ENCODE measurements around the gene RER1. TPM values are rescaled to one million over a fixed set of nuclear protein-coding genes. Genes with fewer than 3 reads are reported as not detected.

The RER1 gene
- total RNA-seq, 1 experiment from 2014 or later, result 155 TPM

DNA sequence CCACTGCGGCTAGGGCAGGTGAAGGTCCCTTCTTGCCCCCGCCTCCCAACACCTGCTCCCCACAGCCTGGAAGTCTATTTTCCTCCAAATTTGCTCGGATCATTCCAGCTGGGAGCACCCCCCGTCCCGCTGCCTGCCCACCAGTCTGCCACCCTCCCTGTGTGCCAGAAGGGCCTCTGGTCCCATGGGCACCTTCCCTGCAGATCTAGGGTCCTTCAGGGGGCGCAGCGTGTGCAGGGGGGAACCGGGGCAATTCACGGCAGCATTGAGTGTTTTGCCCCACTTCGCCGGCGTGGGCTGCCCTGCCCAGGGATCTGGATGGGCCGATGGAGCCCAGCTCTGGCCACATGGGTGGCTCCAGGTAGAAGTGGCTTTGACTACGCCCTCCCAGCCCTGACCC lies 47.0 kb downstream of the RER1 start:
- DNase-seq (ENCODE audit: low read depth, low spot score) (no peak), ATAC-seq (no peak)
- intact Hi-C loops (cut with micrococcal nuclease), result no loop called here
- H3K4me1 ChIP-seq (ENCODE audit: control insufficient read depth in 1 of 2, insufficient read depth in 2 of 2, low read length in 2 of 2), result no peaks in the 10 kb centered on the region
- no peaks in the 10 kb centered on the region for H3K9me3 ChIP-seq (ENCODE audit: control insufficient read depth in 1 of 2, insufficient read depth in 1 of 2, low read depth in 1 of 2, low read length in 2 of 2)
- ChIA-PET CTCF (no interaction called here), POLR2A (no interaction called here), RAD21 (ENCODE audit: low non-redundant PET in 1 of 2, low total read pairs in 2 of 2, uncharacterized antibody in 2 of 2, unreplicated experiment in 2 of 2) (no interaction called here)
- TF ChIP-seq POLR2AphosphoS5 (IDR thresholded peaks at IDR 0.05; ENCODE audit: low read depth, low read length) (no peak), ZNF274 (IDR thresholded peaks at IDR 0.05; ENCODE audit: low read depth, low read length) (no peak)
- TF ChIP-seq, protein P1, sequence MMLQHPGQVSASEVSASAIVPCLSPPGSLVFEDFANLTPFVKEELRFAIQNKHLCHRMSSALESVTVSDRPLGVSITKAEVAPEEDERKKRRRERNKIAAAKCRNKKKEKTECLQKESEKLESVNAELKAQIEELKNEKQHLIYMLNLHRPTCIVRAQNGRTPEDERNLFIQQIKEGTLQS (IDR thresholded peaks at IDR 0.05), result no peak
- no peak overlapping the region for H2AFZ ChIP-seq (ENCODE audit: low read depth, low read length, poor library complexity, severe bottlenecking)
- H3K4me2 ChIP-seq (ENCODE audit: low read length), result no peak overlapping the region
- H3K36me3 ChIP-seq (ENCODE audit: control insufficient read depth in 1 of 2, insufficient read depth in 2 of 2, low read length in 2 of 2), result no peaks in the 10 kb centered on the region
- H3K9me2 ChIP-seq (ENCODE audit: insufficient read depth), result no peaks in the 10 kb centered on the region
- no peaks in the 10 kb centered on the region for H3K79me2 ChIP-seq (ENCODE audit: insufficient read depth, low read length)
- no peak overlapping the region for H3K9ac ChIP-seq (ENCODE audit: low read length)
- H3K27me3 ChIP-seq (ENCODE audit: insufficient read depth, low read length), result no peaks in the 10 kb centered on the region
- no peak overlapping the region for H3K4me3 ChIP-seq (replicated peaks in 1 of 2; ENCODE audit: low read depth in 1 of 2, low read length in 2 of 2)
- no peaks in the 10 kb centered on the region for H4K20me1 ChIP-seq (ENCODE audit: insufficient read depth)
- no TSS peak for BruUV-seq (replicated peaks)
- H3K27ac ChIP-seq (ENCODE audit: low read depth, low read length), result no peak overlapping the region

DNA sequence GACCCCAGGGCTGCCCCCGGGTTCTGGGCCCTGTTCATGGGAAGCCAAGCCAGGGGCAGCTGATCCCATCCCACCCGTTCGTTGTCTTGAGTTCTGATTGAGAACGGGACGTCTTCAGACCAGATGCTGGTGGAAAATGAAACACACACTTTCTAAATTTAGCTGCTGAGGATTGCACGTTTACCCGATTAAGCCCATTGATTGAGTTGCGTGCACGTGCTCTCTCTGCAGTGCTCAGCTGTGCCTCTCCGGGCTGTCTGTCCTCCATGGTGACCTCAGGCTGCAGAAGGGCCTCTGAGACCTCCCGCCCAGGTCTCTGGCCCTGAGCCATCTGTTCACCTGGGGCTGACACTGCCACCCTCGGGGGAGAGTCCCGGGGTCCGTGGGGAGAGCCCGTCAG lies 47.7 kb downstream of the RER1 start:
- H3K4me1 ChIP-seq (ENCODE audit: control insufficient read depth in 1 of 2, insufficient read depth in 2 of 2, low read length in 2 of 2), result no peaks in the 10 kb centered on the region
- ChIA-PET CTCF (no interaction called here), RAD21 (ENCODE audit: low non-redundant PET in 1 of 2, low total read pairs in 2 of 2, uncharacterized antibody in 2 of 2, unreplicated experiment in 2 of 2) (no interaction called here), POLR2A (no interaction called here)
- H3K9me2 ChIP-seq (ENCODE audit: insufficient read depth), result no peaks in the 10 kb centered on the region
- H3K4me3 ChIP-seq (replicated peaks in 1 of 2; ENCODE audit: low read depth in 1 of 2, low read length in 2 of 2), result no peak overlapping the region
- H3K36me3 ChIP-seq (ENCODE audit: control insufficient read depth in 1 of 2, insufficient read depth in 2 of 2, low read length in 2 of 2), result no peaks in the 10 kb centered on the region
- no peak overlapping the region for H3K27ac ChIP-seq (ENCODE audit: low read depth, low read length)
- H3K4me2 ChIP-seq (ENCODE audit: low read length), result no peak overlapping the region
- intact Hi-C loops (cut with micrococcal nuclease), result no loop called here
- BruUV-seq (replicated peaks), result no TSS peak
- H3K79me2 ChIP-seq (ENCODE audit: insufficient read depth, low read length), result no peaks in the 10 kb centered on the region
- H3K9me3 ChIP-seq (ENCODE audit: control insufficient read depth in 1 of 2, insufficient read depth in 1 of 2, low read depth in 1 of 2, low read length in 2 of 2), result no peaks in the 10 kb centered on the region
- H3K9ac ChIP-seq (ENCODE audit: low read length), result no peak overlapping the region
- ATAC-seq (no peak), DNase-seq (ENCODE audit: low read depth, low spot score) (no peak)
- no peak overlapping the region for H2AFZ ChIP-seq (ENCODE audit: low read depth, low read length, poor library complexity, severe bottlenecking)
- no peaks in the 10 kb centered on the region for H3K27me3 ChIP-seq (ENCODE audit: insufficient read depth, low read length)
- no peaks in the 10 kb centered on the region for H4K20me1 ChIP-seq (ENCODE audit: insufficient read depth)
- TF ChIP-seq, protein P2, sequence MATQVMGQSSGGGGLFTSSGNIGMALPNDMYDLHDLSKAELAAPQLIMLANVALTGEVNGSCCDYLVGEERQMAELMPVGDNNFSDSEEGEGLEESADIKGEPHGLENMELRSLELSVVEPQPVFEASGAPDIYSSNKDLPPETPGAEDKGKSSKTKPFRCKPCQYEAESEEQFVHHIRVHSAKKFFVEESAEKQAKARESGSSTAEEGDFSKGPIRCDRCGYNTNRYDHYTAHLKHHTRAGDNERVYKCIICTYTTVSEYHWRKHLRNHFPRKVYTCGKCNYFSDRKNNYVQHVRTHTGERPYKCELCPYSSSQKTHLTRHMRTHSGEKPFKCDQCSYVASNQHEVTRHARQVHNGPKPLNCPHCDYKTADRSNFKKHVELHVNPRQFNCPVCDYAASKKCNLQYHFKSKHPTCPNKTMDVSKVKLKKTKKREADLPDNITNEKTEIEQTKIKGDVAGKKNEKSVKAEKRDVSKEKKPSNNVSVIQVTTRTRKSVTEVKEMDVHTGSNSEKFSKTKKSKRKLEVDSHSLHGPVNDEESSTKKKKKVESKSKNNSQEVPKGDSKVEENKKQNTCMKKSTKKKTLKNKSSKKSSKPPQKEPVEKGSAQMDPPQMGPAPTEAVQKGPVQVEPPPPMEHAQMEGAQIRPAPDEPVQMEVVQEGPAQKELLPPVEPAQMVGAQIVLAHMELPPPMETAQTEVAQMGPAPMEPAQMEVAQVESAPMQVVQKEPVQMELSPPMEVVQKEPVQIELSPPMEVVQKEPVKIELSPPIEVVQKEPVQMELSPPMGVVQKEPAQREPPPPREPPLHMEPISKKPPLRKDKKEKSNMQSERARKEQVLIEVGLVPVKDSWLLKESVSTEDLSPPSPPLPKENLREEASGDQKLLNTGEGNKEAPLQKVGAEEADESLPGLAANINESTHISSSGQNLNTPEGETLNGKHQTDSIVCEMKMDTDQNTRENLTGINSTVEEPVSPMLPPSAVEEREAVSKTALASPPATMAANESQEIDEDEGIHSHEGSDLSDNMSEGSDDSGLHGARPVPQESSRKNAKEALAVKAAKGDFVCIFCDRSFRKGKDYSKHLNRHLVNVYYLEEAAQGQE (IDR thresholded peaks at IDR 0.05; ENCODE audit: low read depth), result no peak
- TF ChIP-seq, protein P3, sequence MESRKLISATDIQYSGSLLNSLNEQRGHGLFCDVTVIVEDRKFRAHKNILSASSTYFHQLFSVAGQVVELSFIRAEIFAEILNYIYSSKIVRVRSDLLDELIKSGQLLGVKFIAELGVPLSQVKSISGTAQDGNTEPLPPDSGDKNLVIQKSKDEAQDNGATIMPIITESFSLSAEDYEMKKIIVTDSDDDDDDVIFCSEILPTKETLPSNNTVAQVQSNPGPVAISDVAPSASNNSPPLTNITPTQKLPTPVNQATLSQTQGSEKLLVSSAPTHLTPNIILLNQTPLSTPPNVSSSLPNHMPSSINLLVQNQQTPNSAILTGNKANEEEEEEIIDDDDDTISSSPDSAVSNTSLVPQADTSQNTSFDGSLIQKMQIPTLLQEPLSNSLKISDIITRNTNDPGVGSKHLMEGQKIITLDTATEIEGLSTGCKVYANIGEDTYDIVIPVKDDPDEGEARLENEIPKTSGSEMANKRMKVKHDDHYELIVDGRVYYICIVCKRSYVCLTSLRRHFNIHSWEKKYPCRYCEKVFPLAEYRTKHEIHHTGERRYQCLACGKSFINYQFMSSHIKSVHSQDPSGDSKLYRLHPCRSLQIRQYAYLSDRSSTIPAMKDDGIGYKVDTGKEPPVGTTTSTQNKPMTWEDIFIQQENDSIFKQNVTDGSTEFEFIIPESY (IDR thresholded peaks at IDR 0.05; ENCODE audit: extremely low read depth, insufficient replicate concordance, low read length), result no peak
- TF ChIP-seq SIN3A (IDR thresholded peaks at IDR 0.05; ENCODE audit: low read depth), result no peak
- no peak for TF ChIP-seq POLR2AphosphoS5 (IDR thresholded peaks at IDR 0.05; ENCODE audit: low read depth, low read length)
- TF ChIP-seq EGR1 (IDR thresholded peaks at IDR 0.05; ENCODE audit: low read depth), result no peak
- TF ChIP-seq, protein P4, sequence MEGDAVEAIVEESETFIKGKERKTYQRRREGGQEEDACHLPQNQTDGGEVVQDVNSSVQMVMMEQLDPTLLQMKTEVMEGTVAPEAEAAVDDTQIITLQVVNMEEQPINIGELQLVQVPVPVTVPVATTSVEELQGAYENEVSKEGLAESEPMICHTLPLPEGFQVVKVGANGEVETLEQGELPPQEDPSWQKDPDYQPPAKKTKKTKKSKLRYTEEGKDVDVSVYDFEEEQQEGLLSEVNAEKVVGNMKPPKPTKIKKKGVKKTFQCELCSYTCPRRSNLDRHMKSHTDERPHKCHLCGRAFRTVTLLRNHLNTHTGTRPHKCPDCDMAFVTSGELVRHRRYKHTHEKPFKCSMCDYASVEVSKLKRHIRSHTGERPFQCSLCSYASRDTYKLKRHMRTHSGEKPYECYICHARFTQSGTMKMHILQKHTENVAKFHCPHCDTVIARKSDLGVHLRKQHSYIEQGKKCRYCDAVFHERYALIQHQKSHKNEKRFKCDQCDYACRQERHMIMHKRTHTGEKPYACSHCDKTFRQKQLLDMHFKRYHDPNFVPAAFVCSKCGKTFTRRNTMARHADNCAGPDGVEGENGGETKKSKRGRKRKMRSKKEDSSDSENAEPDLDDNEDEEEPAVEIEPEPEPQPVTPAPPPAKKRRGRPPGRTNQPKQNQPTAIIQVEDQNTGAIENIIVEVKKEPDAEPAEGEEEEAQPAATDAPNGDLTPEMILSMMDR (IDR thresholded peaks at IDR 0.05 in 2 of 3, conservative IDR thresholded peaks at IDR 0.05 in 1 of 3; ENCODE audit: borderline replicate concordance in 1 of 3, insufficient read depth in 1 of 3, low read depth in 2 of 3, low read length in 2 of 3), result no peak
- no peak for TF ChIP-seq ZFX (IDR thresholded peaks at IDR 0.05)
- TF ChIP-seq SP1 (IDR thresholded peaks at IDR 0.05; ENCODE audit: low read depth), result no peak
- TF ChIP-seq, protein P5, sequence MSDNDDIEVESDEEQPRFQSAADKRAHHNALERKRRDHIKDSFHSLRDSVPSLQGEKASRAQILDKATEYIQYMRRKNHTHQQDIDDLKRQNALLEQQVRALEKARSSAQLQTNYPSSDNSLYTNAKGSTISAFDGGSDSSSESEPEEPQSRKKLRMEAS (IDR thresholded peaks at IDR 0.05), result no peak
- no peak for TF ChIP-seq SRF (IDR thresholded peaks at IDR 0.05; ENCODE audit: low read depth)
- TF ChIP-seq ZNF274 (IDR thresholded peaks at IDR 0.05; ENCODE audit: low read depth, low read length), result no peak
- no peak for TF ChIP-seq POLR2A (IDR thresholded peaks at IDR 0.05; ENCODE audit: borderline replicate concordance, extremely low read depth, insufficient read depth, insufficient read length)
